Naive thymus-derived CD8-positive, alpha-beta T cell (primary cell): ENCODE measurements around the gene GCC2. TPM values are rescaled to one million over a fixed set of nuclear protein-coding genes. Genes with fewer than 3 reads are reported as not detected.
"Not testable (repeated sequence)": the region's sequence is repeated elsewhere in the genome, so short reads cannot be mapped to it uniquely, and the experiment has no call there.

Source experiments
- ATAC-seq, 2 donors: fragments of 150-1000 bp; cut with Tn5 transposase in 1 of 2; sonication (Bioruptor Pico), chemical (Tn5 transposase) in 1 of 2; 1 replicate in 1 of 2; 2 replicates in 1 of 2; pipeline ENCODE4 v1.10.0; 2021; ENCODE audit warnings: mild to moderate bottlenecking in 2 of 2, moderate library complexity in 2 of 2
- POLR2A ChIA-PET: fragments of 350-600 bp; sonication (Branson Sonifier 250); formaldehyde crosslinking; loops from one replicate; lab custom pipeline; 2021; ENCODE audit warnings: antibody characterized with exemption; lab: Charles Lee
- DNase-seq, 10 donors: peaks; one replicate each; pipeline versions ENCODE4 v3.0.0 to v3.0.0-alpha.2; 2020 to 2022
- H3K27ac Mint-ChIP-seq, 10 donors: one replicate each; pipeline ENCODE4 v1.8.0; 2020 to 2022; ENCODE audit warnings: mild to moderate bottlenecking in 10 of 10, mixed read lengths in 10 of 10, moderate library complexity in 4 of 10, inconsistent platforms in 1 of 10
- H3K27me3 Mint-ChIP-seq, 5 donors: one replicate each; pipeline ENCODE4 v1.8.0; 2021 to 2022; ENCODE audit warnings: mixed read lengths in 5 of 5
- H3K36me3 Mint-ChIP-seq, 3 donors: one replicate each; pipeline ENCODE4 v1.8.0; 2020 to 2022; ENCODE audit warnings: mixed read lengths in 3 of 3, mild to moderate bottlenecking in 2 of 3, inconsistent platforms in 1 of 3
- H3K4me1 Mint-ChIP-seq, 4 donors: one replicate each; pipeline ENCODE4 v1.8.0; 2021 to 2022; ENCODE audit warnings: mixed read lengths in 4 of 4
- H3K4me3 Mint-ChIP-seq, 10 donors: one replicate each; pipeline ENCODE4 v1.8.0; 2020 to 2022; ENCODE audit warnings: mild to moderate bottlenecking in 10 of 10, mixed read lengths in 10 of 10, moderate library complexity in 6 of 10, inconsistent platforms in 1 of 10
- H3K9me3 Mint-ChIP-seq, 9 donors: one replicate each; pipeline ENCODE4 v1.8.0; 2020 to 2022; ENCODE audit warnings: mixed read lengths in 9 of 9, mild to moderate bottlenecking in 3 of 9, inconsistent platforms in 1 of 9, moderate library complexity in 1 of 9
- polyA plus RNA-seq, 3 donors: library from polyadenylated mRNA; unstranded; fragments of 300-500 nt; fragmentation: Illumina TruSeq; gene quantifications; one replicate each; pipeline ENCODE4 v1.2.3, GENCODE V29; 2021
- total RNA-seq, 8 experiments: library from RNA in 2 of 8; stranded (reverse) in 2 of 8; gene quantifications; one replicate each; pipeline ENCODE4 v1.2.3 and lab custom pipeline; 2021 to 2026

Gene GCC2
- total and polyA plus RNA-seq, 5 experiments from 2014 or later = 51.5 to 205 (median 100) TPM

GRCh38 chr2:108449410-108450130 is 564 bp downstream of the GCC2 start:
- DNase-seq (peak; percentile 17 to 66 (median 54)), ATAC-seq (peak; percentile 26 to 54)
- POLR2A ChIA-PET = interaction anchor here (1.1 to 2.2 kb wide), 5 partner anchors 12 to 270 kb away, joined by 3 to 12 read pairs (median 3); partner anchors contain the start of genes LIMS1 and RANBP2
- H3K4me1 Mint-ChIP-seq = peaks cover 18 to 54% (median 43%) of the 10 kb centered on the region in 4 donors
- H3K9me3 Mint-ChIP-seq = no peaks in the 10 kb centered on the region
- peaks cover 13 to 42% (median 14%) of the 10 kb centered on the region in 3 donors for H3K36me3 Mint-ChIP-seq
- H3K4me3 Mint-ChIP-seq = peak overlapping the region; percentile 91 to 99 (median 98)
- peak overlapping the region; percentile 97 to 100 (median 99) for H3K27ac Mint-ChIP-seq
- H3K27me3 Mint-ChIP-seq = no peaks in the 10 kb centered on the region

- peak overlapping the region in 9 of 10 donors; percentile 34 to 99 (median 95) for H3K4me3 Mint-ChIP-seq
- peaks cover 18 to 64% (median 47%) of the 10 kb centered on the region in 4 donors for H3K4me1 Mint-ChIP-seq
- peak in 1 of 10 donors; percentile 15 for DNase-seq
- H3K36me3 Mint-ChIP-seq = peaks cover 18 to 55% (median 27%) of the 10 kb centered on the region in 3 donors
- H3K9me3 Mint-ChIP-seq = peaks cover 0 to 3% (median 0%) of the 10 kb centered on the region in 9 donors
- peak overlapping the region in 9 of 10 donors; percentile 97 to 100 (median 99) for H3K27ac Mint-ChIP-seq
- no peak for ATAC-seq
- POLR2A ChIA-PET = interaction anchor here (1.1 to 1.2 kb wide), 3 partner anchors 13 to 83 kb away, joined by 3 to 6 read pairs (median 4); no protein-coding TSS in a partner anchor
- no peaks in the 10 kb centered on the region for H3K27me3 Mint-ChIP-seq
Observed at GRCh38 chr2:108450863-108451262, 1.9 kb downstream of the GCC2 start.

- POLR2A ChIA-PET = interaction anchor here (1.1 kb wide), 2 partner anchors 13 to 82 kb away, joined by 4 to 6 read pairs; no protein-coding TSS in a partner anchor
- Mint-ChIP-seq H3K4me1 (peaks cover 21 to 70% (median 56%) of the 10 kb centered on the region in 4 donors), H3K9me3 (peaks cover 0 to 6% (median under 1%) of the 10 kb centered on the region in 9 donors), H3K4me3 (peak overlapping the region in 2 of 10 donors; percentile 19 to 34), H3K27ac (peak overlapping the region in 8 of 10 donors; percentile 16 to 99 (median 60)), H3K27me3 (no peaks in the 10 kb centered on the region), H3K36me3 (peaks cover 26 to 66% (median 38%) of the 10 kb centered on the region in 3 donors)
- ATAC-seq (no peak), DNase-seq (no peak)
Observed at GRCh38 chr2:108451976-108452375, 3.0 kb downstream of the GCC2 start.

- peaks cover 12 to 22% (median 13%) of the 10 kb centered on the region in 9 donors for H3K9me3 Mint-ChIP-seq
- H3K27ac Mint-ChIP-seq = peak overlapping the region in 2 of 10 donors; percentile 43 to 76
- H3K4me1 Mint-ChIP-seq = peaks cover 27 to 75% (median 66%) of the 10 kb centered on the region in 4 donors
- peaks cover 41 to 82% (median 54%) of the 10 kb centered on the region in 3 donors for H3K36me3 Mint-ChIP-seq
- not testable (repeated sequence) for ATAC-seq, DNase-seq, H3K4me3 Mint-ChIP-seq, H3K27me3 Mint-ChIP-seq
- POLR2A ChIA-PET = interaction anchor here (0.7 kb wide), 1 partner anchor 261 kb away, joined by 4 read pairs; no protein-coding TSS in a partner anchor
Observed at GRCh38 chr2:108453530-108453929, 4.5 kb downstream of the GCC2 start.

GRCh38 chr2:108454440-108454839 is 5.4 kb downstream of the GCC2 start:
- H3K4me1 Mint-ChIP-seq = peaks cover 29 to 79% (median 69%) of the 10 kb centered on the region in 4 donors
- H3K9me3 Mint-ChIP-seq = peaks cover 14 to 30% (median 19%) of the 10 kb centered on the region in 9 donors
- ATAC-seq (no peak), DNase-seq (no peak)
- H3K27me3 Mint-ChIP-seq = no peaks in the 10 kb centered on the region
- H3K4me3 Mint-ChIP-seq = no peak overlapping the region
- H3K27ac Mint-ChIP-seq = peak overlapping the region in 4 of 10 donors; percentile 17 to 61 (median 22)
- H3K36me3 Mint-ChIP-seq = peaks cover 48 to 91% (median 63%) of the 10 kb centered on the region in 3 donors
- POLR2A ChIA-PET = no interaction called here

GRCh38 chr2:108455571-108455970 is 6.6 kb downstream of the GCC2 start:
- no peak overlapping the region for H3K4me3 Mint-ChIP-seq
- ATAC-seq = no peak
- H3K36me3 Mint-ChIP-seq = peaks cover 53 to 97% (median 67%) of the 10 kb centered on the region in 3 donors
- DNase-seq = no peak
- POLR2A ChIA-PET = no interaction called here
- H3K27ac Mint-ChIP-seq = no peak overlapping the region
- no peaks in the 10 kb centered on the region for H3K27me3 Mint-ChIP-seq
- H3K9me3 Mint-ChIP-seq = peaks cover 14 to 30% (median 19%) of the 10 kb centered on the region in 9 donors
- peaks cover 28 to 80% (median 68%) of the 10 kb centered on the region in 4 donors for H3K4me1 Mint-ChIP-seq

GRCh38 chr2:108458082-108458481 is 9.1 kb downstream of the GCC2 start:
- H3K4me1 Mint-ChIP-seq = peaks cover 31 to 71% (median 62%) of the 10 kb centered on the region in 4 donors
- H3K36me3 Mint-ChIP-seq = peaks cover 62 to 94% (median 78%) of the 10 kb centered on the region in 3 donors
- POLR2A ChIA-PET = no interaction called here
- H3K4me3 Mint-ChIP-seq = peak overlapping the region in 8 of 10 donors; percentile 13 to 73 (median 48)
- no peak for ATAC-seq
- peaks cover 16 to 34% (median 20%) of the 10 kb centered on the region in 9 donors for H3K9me3 Mint-ChIP-seq
- no peak for DNase-seq
- H3K27ac Mint-ChIP-seq = peak overlapping the region in 2 of 10 donors; percentile 24 to 35
- H3K27me3 Mint-ChIP-seq = no peaks in the 10 kb centered on the region

GRCh38 chr2:108459441-108459840 is 10.4 kb downstream of the GCC2 start:
- no peaks in the 10 kb centered on the region for H3K27me3 Mint-ChIP-seq
- peaks cover 37 to 74% (median 67%) of the 10 kb centered on the region in 4 donors for H3K4me1 Mint-ChIP-seq
- DNase-seq (no peak), ATAC-seq (no peak)
- H3K27ac Mint-ChIP-seq = peak overlapping the region in 4 of 10 donors; percentile 6 to 47 (median 37)
- H3K9me3 Mint-ChIP-seq = peaks cover 17 to 35% (median 20%) of the 10 kb centered on the region in 9 donors
- peak overlapping the region in 6 of 10 donors; percentile 7 to 44 (median 30) for H3K4me3 Mint-ChIP-seq
- H3K36me3 Mint-ChIP-seq = peaks cover 59 to 95% (median 84%) of the 10 kb centered on the region in 3 donors
- POLR2A ChIA-PET = no interaction called here

- ATAC-seq (no peak), DNase-seq (no peak)
- POLR2A ChIA-PET = no interaction called here
- Mint-ChIP-seq H3K4me1 (peaks cover 39 to 72% (median 71%) of the 10 kb centered on the region in 4 donors), H3K9me3 (peaks cover 17 to 35% (median 20%) of the 10 kb centered on the region in 9 donors), H3K27me3 (no peaks in the 10 kb centered on the region), H3K36me3 (peaks cover 57 to 95% (median 83%) of the 10 kb centered on the region in 3 donors), H3K4me3 (peak overlapping the region in 5 of 10 donors; percentile 5 to 28 (median 10)), H3K27ac (peak overlapping the region in 4 of 10 donors; percentile 8 to 81 (median 52))
Observed at GRCh38 chr2:108460345-108461037, 11.5 kb downstream of the GCC2 start.

GRCh38 chr2:108477099-108477498 is 28.1 kb downstream of the GCC2 start:
- Mint-ChIP-seq H3K36me3 (peaks cover 14 to 92% (median 44%) of the 10 kb centered on the region in 3 donors), H3K27ac (peak overlapping the region in 3 of 10 donors; percentile 2 to 45 (median 10)), H3K4me1 (peaks cover 0 to 10% (median 4%) of the 10 kb centered on the region in 4 donors), H3K4me3 (no peak overlapping the region), H3K27me3 (no peaks in the 10 kb centered on the region), H3K9me3 (no peaks in the 10 kb centered on the region)
- ATAC-seq (no peak), DNase-seq (no peak)
- POLR2A ChIA-PET = no interaction called here

GRCh38 chr2:108485253-108485652 is 36.2 kb downstream of the GCC2 start:
- DNase-seq (no peak), ATAC-seq (no peak)
- H3K9me3 Mint-ChIP-seq = peaks cover 0 to 2% (median 0%) of the 10 kb centered on the region in 9 donors
- no peaks in the 10 kb centered on the region for H3K27me3 Mint-ChIP-seq
- peaks cover 12 to 85% (median 40%) of the 10 kb centered on the region in 3 donors for H3K36me3 Mint-ChIP-seq
- POLR2A ChIA-PET = interaction anchor here (0.6 kb wide), 1 partner anchor 301 kb away, joined by 3 read pairs; no protein-coding TSS in a partner anchor
- peak overlapping the region in 1 of 10 donors; percentile 33 for H3K27ac Mint-ChIP-seq
- no peak overlapping the region for H3K4me3 Mint-ChIP-seq
- no peaks in the 10 kb centered on the region for H3K4me1 Mint-ChIP-seq
